Left renal pelvis (tissue), 4 donors: Measurements from ENCODE around the gene TMEM39A. TPM values are rescaled to one million over a fixed set of nuclear protein-coding genes. Genes with fewer than 3 reads are reported as not detected.

Experiments
- DNase-seq, 4 donors: peaks; one replicate each; pipeline ENCODE4 v3.0.0-alpha.2; 2013; ENCODE audit warnings: low read depth in 4 of 4, low spot score in 3 of 4
- polyA plus RNA-seq, 4 donors: library from polyadenylated mRNA; unstranded; fragments of 120-200 nt; gene quantifications; one replicate each; pipeline ENCODE4 v1.2.1, GENCODE V29; 2013; ENCODE audit not compliant: insufficient read length in 4 of 4

Gene TMEM39A
- polyA plus RNA-seq, 4 donors = 47.5 to 81.1 (median 56.8) TPM

- DNase-seq = no peak
Measured at GRCh38 chr3:119401503-119402440, 61.6 kb downstream of the TMEM39A start.

- no peak for DNase-seq
Measured at GRCh38 chr3:119401069-119401468, 62.3 kb downstream of the TMEM39A start.

GRCh38 chr3:119400466-119400865, 62.9 kb downstream of the TMEM39A start:
- DNase-seq = no peak

- DNase-seq = no peak
Measured at GRCh38 chr3:119396870-119397269, 66.5 kb downstream of the TMEM39A start.

- DNase-seq = no peak
Measured at GRCh38 chr3:119395923-119396358, 67.5 kb downstream of the TMEM39A start.

- DNase-seq = no peak
Measured at GRCh38 chr3:119388577-119388976, 74.8 kb downstream of the TMEM39A start.

GRCh38 chr3:119382134-119382533, 81.3 kb downstream of the TMEM39A start:
- no peak for DNase-seq

- no peak for DNase-seq
Measured at GRCh38 chr3:119380697-119381096, 82.7 kb downstream of the TMEM39A start.

Other genes starting within 250 kb of the TMEM39A start
- 10 to 100 TPM; 26.7 to 37.1 (median 35.3) TPM for gene B4GALT4, start 222.7 kb downstream of the TMEM39A start, polyA plus RNA-seq
- gene ARHGAP31, start 169.2 kb downstream of the TMEM39A start, polyA plus RNA-seq = 10 to 100 TPM; 11.1 to 15.3 (median 12.7) TPM
- 10 to 100 TPM; 19.5 to 29.2 (median 27.0) TPM for gene POGLUT1, start 5.3 kb upstream of the TMEM39A start, polyA plus RNA-seq
- gene TIMMDC1, start 34.9 kb upstream of the TMEM39A start, polyA plus RNA-seq = 100 to 1,000 TPM in 3 of 4 donors, 10 to 100 TPM in 1; 70.0 to 119 (median 109) TPM
- under 1 TPM; 0.12 to 0.45 (median 0.30) TPM for gene CD80, start 96.0 kb upstream of the TMEM39A start, polyA plus RNA-seq
- gene ADPRH, start 115.9 kb upstream of the TMEM39A start, polyA plus RNA-seq = 1 to 10 TPM; 3.2 to 6.8 (median 6.5) TPM
- gene PLA1A, start 134.3 kb upstream of the TMEM39A start, polyA plus RNA-seq = 1 to 10 TPM in 3 of 4 donors, under 1 TPM in 1; 0.35 to 7.6 (median 7.2) TPM
- gene POPDC2, start 197.0 kb upstream of the TMEM39A start, polyA plus RNA-seq = 1 to 10 TPM; 2.7 to 8.4 (median 4.5) TPM
- 10 to 100 TPM; 20.7 to 64.0 (median 48.0) TPM for gene COX17, start 213.8 kb upstream of the TMEM39A start, polyA plus RNA-seq
- gene CFAP91, start 239.4 kb upstream of the TMEM39A start, polyA plus RNA-seq = 10 to 100 TPM in 3 of 4 donors, 1 to 10 TPM in 1; 5.1 to 33.5 (median 25.6) TPM